Ectodermal cell (in vitro differentiated cells): ENCODE data around the gene INSM1.

ENCODE experiments used
- H3K27ac ChIP-seq: 2 replicates; pipeline ENCODE4 v1.7.0; 2013; ENCODE audit warnings: mild to moderate bottlenecking, low read depth, low read length; ENCODE audit not compliant: insufficient read depth, poor library complexity, severe bottlenecking
- H3K27me3 ChIP-seq: 2 replicates; pipeline ENCODE4 v1.7.0; 2013; ENCODE audit warnings: mild to moderate bottlenecking, low read length; ENCODE audit not compliant: insufficient read depth, control insufficient read depth, poor library complexity, severe bottlenecking
- H3K36me3 ChIP-seq: one replicate; pipeline ENCODE4 v1.7.0; 2013; ENCODE audit warnings: low read length; ENCODE audit not compliant: control insufficient read depth, insufficient read depth
- H3K4me1 ChIP-seq: one replicate; pipeline ENCODE4 v1.7.0; 2013; ENCODE audit warnings: low read length; ENCODE audit not compliant: control insufficient read depth, insufficient read depth
- H3K4me3 ChIP-seq: 2 replicates; pipeline ENCODE4 v1.7.0; 2013; ENCODE audit warnings: low read depth, low read length, control low read depth; ENCODE audit not compliant: insufficient read depth
- H3K9me3 ChIP-seq: 2 replicates; pipeline ENCODE4 v1.7.0; 2013; ENCODE audit warnings: mild to moderate bottlenecking, low read length, moderate library complexity; ENCODE audit not compliant: control insufficient read depth
- WGBS, 2 experiments: methylation state at CpG; one replicate each; pipeline ENCODE4 v1.1.7; 2013; ENCODE audit warnings: missing lambda C conversion rate in 2 of 2; 5-methylcytosine and 5-hydroxymethylcytosine counted together

The INSM1 gene

GRCh38 chr20:20393207-20394120, 25.6 kb downstream of the INSM1 start:
- 94 to 95% methylated on average over 19 to 20 of the region's 20 CpGs for WGBS, 2 experiments
- Histone ChIP-seq H3K27ac (no peak overlapping the region), H3K36me3 (no peaks in the 10 kb centered on the region), H3K9me3 (no peaks in the 10 kb centered on the region), H3K27me3 (no peaks in the 10 kb centered on the region), H3K4me3 (no peak overlapping the region), H3K4me1 (peaks cover 20% of the 10 kb centered on the region)

GRCh38 chr20:20395087-20395486, 27.2 kb downstream of the INSM1 start:
- Histone ChIP-seq H3K4me3 (no peak overlapping the region), H3K4me1 (peaks cover 20% of the 10 kb centered on the region), H3K27ac (no peak overlapping the region), H3K9me3 (no peaks in the 10 kb centered on the region), H3K27me3 (no peaks in the 10 kb centered on the region), H3K36me3 (no peaks in the 10 kb centered on the region)
- 89% methylated on average over 12 of the region's 12 CpGs for WGBS, 2 experiments

- 39% methylated on average over 29 of the region's 29 CpGs for WGBS, 2 experiments
- no peak overlapping the region for H3K4me3 ChIP-seq
Measured at GRCh38 chr20:20395903-20396568, 28.1 kb downstream of the INSM1 start.

GRCh38 chr20:20396794-20397193, 28.9 kb downstream of the INSM1 start:
- WGBS, 2 experiments, result 92 to 95% methylated on average over 3 of the region's 3 CpGs
- H3K27ac ChIP-seq, result no peak overlapping the region
- no peak overlapping the region for H3K4me3 ChIP-seq
- no peaks in the 10 kb centered on the region for H3K9me3 ChIP-seq
- H3K36me3 ChIP-seq, result no peaks in the 10 kb centered on the region
- H3K4me1 ChIP-seq, result peaks cover 20% of the 10 kb centered on the region
- no peaks in the 10 kb centered on the region for H3K27me3 ChIP-seq

More at GRCh38 chr20:20395903-20396568, 28.1 kb downstream of the INSM1 start:
- H3K9me3 ChIP-seq, result no peaks in the 10 kb centered on the region
- no peaks in the 10 kb centered on the region for H3K27me3 ChIP-seq
- no peak overlapping the region for H3K27ac ChIP-seq
- H3K36me3 ChIP-seq, result no peaks in the 10 kb centered on the region
- H3K4me1 ChIP-seq, result peaks cover 20% of the 10 kb centered on the region

GRCh38 chr20:20398123-20398522, 30.2 kb downstream of the INSM1 start:
- H3K36me3 ChIP-seq, result no peaks in the 10 kb centered on the region
- no peak overlapping the region for H3K27ac ChIP-seq

GRCh38 chr20:20399531-20400500, 31.9 kb downstream of the INSM1 start:
- H3K4me1 ChIP-seq, result peaks cover 21% of the 10 kb centered on the region
- no peaks in the 10 kb centered on the region for H3K9me3 ChIP-seq
- 95 to 96% methylated on average over 13 of the region's 13 CpGs for WGBS, 2 experiments
- H3K27me3 ChIP-seq, result no peaks in the 10 kb centered on the region
- H3K4me3 ChIP-seq, result no peak overlapping the region
- no peak overlapping the region for H3K27ac ChIP-seq
- H3K36me3 ChIP-seq, result no peaks in the 10 kb centered on the region

More at GRCh38 chr20:20398123-20398522, 30.2 kb downstream of the INSM1 start:
- no peaks in the 10 kb centered on the region for H3K9me3 ChIP-seq
- no peak overlapping the region for H3K4me3 ChIP-seq
- WGBS, 2 experiments, result 93 to 95% methylated on average over 7 of the region's 7 CpGs
- no peaks in the 10 kb centered on the region for H3K27me3 ChIP-seq
- H3K4me1 ChIP-seq, result peaks cover 20% of the 10 kb centered on the region

- Histone ChIP-seq H3K36me3 (no peaks in the 10 kb centered on the region), H3K27ac (no peak overlapping the region), H3K9me3 (no peaks in the 10 kb centered on the region), H3K4me3 (no peak overlapping the region), H3K27me3 (no peaks in the 10 kb centered on the region), H3K4me1 (peaks cover 4% of the 10 kb centered on the region)
- 89 to 90% methylated on average over 3 of the region's 3 CpGs for WGBS, 2 experiments
Measured at GRCh38 chr20:20401991-20402390, 34.1 kb downstream of the INSM1 start.

GRCh38 chr20:20404633-20405032, 36.7 kb downstream of the INSM1 start:
- Histone ChIP-seq H3K27me3 (no peaks in the 10 kb centered on the region), H3K36me3 (no peaks in the 10 kb centered on the region), H3K4me3 (no peak overlapping the region), H3K4me1 (peaks cover 4% of the 10 kb centered on the region), H3K9me3 (no peaks in the 10 kb centered on the region), H3K27ac (no peak overlapping the region)
- WGBS, 2 experiments, result 94% methylated on average over 5 of the region's 5 CpGs

GRCh38 chr20:20405623-20406022, 37.7 kb downstream of the INSM1 start:
- Histone ChIP-seq H3K27ac (no peak overlapping the region), H3K9me3 (no peaks in the 10 kb centered on the region), H3K4me3 (no peak overlapping the region), H3K27me3 (peaks cover under 1% of the 10 kb centered on the region), H3K4me1 (peaks cover 10% of the 10 kb centered on the region), H3K36me3 (no peaks in the 10 kb centered on the region)
- WGBS, 2 experiments, result 93 to 94% methylated on average over 10 of the region's 10 CpGs
